H1 (cell line): ENCODE results near the gene NRM. TPM values are rescaled to one million over a fixed set of nuclear protein-coding genes. Genes with fewer than 3 reads are reported as not detected.

ENCODE experiments used
- BACH1 ChIP-seq: IDR thresholded peaks from 2 replicates; pipeline ENCODE4 v1.6.1; 2012; ENCODE audit warnings: low read length, improper control_type of control experiment
- CHD2 ChIP-seq: IDR thresholded peaks from 2 replicates; pipeline ENCODE4 v1.6.1; 2012; ENCODE audit warnings: low read length, improper control_type of control experiment
- GTF2F1 ChIP-seq: IDR thresholded peaks from 2 replicates; pipeline ENCODE4 v1.6.1; 2012; ENCODE audit warnings: low read depth, low read length, improper control_type of control experiment, borderline replicate concordance
- MAFK ChIP-seq: IDR thresholded peaks from 2 replicates; pipeline ENCODE4 v1.6.1; 2012; ENCODE audit warnings: low read depth, mild to moderate bottlenecking, improper control_type of control experiment, low read length
- SIX5 ChIP-seq: IDR thresholded peaks from 2 replicates; pipeline ENCODE4 v1.6.1; 2011; ENCODE audit warnings: mild to moderate bottlenecking, low read depth, low read length
- polyA plus RNA-seq, 7 experiments: library from polyadenylated mRNA; depleted of rRNA in 3 of 7; stranded (reverse) in 5 of 7; unstranded in 2 of 7; fragments of >200 nt in 5 of 7; fragments of 200-250 nt in 2 of 7; gene quantifications; 1 replicate in 5 of 7; 2 replicates in 1 of 7; 4 replicates in 1 of 7; pipeline versions ENCODE4 v1.2.1 to v1.2.3, GENCODE V29; 2011 to 2013; ENCODE audit warnings: missing spikeins in 2 of 7, mixed read lengths in 2 of 7
- total RNA-seq: library from RNA; stranded (reverse); fragmentation: NEBNext Ultra II Directional; extraction: Animal tissue kit (Norgen Biotek cat#: 25700); gene quantifications from 2 replicates; pipeline ENCODE4 v1.2.1, GENCODE V29; 2021

Gene NRM
- total and polyA plus RNA-seq, 2 of the 8 experiments (the other 6 are each of a cell fraction or from before 2014, with no cell fraction given) = 27.3 to 50.4 TPM

- TF ChIP-seq BACH1 (peak; percentile 96), MAFK (no peak), CHD2 (no peak), SIX5 (no peak), GTF2F1 (no peak)
- TF ChIP-seq, all 59 proteins: peak for 22
Measured at GRCh38 chr6:30721198-30722024, 30.6 kb upstream of the NRM start (continued).
